ENCODE data around the gene BCR.

BCR gene

DNA sequence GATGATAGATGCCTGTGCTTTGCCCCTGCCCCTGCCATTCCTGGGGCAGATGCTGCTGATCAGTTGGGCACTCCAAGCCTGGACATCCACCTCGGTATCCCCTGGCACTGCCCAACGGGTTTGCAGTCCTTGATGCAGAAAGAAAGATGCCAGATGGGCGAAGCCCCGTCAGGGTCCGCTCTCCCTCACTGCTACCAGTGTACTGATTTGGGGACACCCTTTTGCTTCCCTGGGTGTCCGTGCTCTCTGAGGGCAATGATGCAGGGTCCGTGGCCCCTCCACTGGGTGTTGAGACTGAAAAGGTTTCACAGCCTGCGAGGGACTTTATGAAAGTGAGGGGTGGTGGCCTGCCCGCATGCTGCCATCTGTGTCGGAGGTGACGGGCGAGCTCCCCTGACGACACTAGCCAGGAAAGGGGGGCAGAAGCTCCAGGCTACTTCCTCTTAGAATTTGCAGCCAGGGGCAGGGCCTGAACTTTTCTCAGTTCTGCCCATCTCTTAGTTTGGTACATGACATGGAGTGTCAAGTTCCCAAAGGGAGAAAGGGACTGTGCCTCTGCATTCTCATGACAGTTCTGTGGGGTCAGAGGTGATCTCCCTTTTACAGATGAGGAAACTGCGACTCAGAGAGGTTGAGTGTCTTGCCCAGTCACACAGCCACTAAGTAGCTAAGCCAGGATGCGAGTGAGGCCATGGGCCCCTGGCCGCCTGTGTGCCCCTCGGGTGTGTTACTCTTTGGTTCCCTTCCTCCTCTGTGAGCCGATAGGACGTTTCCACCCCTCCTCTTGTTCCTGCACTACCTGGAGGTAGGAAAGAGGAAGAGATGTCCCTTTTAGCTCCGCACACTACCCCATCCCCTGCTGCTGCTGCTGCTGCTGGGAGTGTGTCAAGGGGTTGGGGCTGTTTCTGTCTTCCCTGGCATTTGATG, 96.6 kb downstream of the BCR start:
- TF ChIP-seq ZNF274 (IDR thresholded peaks at IDR 0.05; ENCODE audit: low read depth, low read length), result no peak
- no peak overlapping the region for H3K4me3 ChIP-seq (ENCODE audit: low read length)

DNA sequence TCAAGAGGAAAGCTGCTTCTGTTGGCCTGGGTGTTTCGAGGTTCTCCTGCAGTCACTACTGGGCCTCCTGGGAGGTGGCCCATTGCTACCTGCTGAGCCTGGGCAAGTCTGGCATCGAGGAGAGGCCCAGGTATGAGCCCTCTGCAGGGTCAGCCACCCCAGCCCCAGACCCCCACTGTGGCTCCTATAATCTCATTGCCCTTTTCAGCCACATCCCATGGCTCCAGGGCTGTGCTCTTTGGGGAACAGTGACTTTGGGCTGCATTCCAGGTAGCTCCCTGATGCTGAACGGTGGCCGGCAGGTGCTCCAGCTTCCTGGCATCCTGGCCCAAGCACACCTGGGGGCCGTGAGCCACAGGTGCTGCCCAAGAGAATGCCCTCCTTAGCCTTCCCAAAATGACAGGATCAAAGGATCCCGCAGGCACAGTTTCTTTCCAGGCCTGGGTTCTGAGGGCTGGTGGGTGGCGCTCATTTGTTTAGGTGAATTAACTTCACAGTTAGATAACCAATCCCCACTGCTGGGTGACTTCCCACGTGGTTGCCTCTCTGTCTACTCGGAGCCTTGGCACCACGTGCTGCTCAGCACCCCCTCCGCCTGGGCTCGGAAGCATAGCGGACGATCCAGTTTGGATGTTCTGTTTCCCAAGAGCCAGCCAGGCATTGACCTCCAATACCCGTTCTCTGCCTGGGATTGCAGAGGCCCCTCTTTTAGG, 97.4 kb downstream of the BCR start:
- TF ChIP-seq ZNF274 (IDR thresholded peaks at IDR 0.05; ENCODE audit: low read depth, low read length), result no peak
- no peak overlapping the region for H3K4me3 ChIP-seq (ENCODE audit: low read length)

DNA sequence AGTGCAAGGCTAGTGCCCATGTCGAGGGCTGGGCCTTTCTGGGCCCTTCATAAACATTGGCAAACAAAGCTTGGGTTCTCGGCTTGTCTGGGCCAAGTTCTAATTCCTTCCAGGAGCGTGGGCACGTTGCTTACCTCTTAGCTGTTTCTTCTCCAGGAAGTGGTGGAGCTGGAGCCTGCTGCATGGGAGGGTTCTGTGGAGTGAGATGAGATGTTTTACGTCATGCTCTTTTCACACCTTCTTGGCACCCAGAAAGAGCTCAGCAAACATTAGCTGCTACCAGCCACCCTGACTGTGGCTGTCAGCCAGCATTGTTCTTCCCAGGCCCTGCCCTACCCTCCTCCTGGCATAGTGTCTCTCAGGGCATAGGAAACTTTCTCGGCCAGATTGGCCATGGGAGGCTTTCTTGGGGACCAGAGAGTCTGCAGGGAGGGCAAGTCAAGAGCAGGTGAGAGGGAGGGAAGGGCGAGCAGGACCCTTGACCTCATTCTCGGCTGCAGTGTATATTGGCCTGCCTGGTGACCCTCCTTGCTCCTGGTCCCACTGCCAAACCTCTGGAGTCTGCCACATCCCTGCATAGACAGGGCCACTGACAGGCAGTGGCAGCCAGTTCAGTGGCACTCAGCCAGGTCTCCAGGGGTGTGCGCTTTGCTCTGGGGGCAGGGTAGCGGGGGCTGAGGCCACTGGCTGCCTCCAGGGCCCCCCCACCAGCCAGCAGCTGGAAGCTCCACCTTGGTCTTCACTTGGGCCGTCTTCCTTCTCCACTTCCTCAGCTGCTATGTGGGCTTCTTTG, 98.8 kb downstream of the BCR start:
- no peak for TF ChIP-seq ZNF274 (IDR thresholded peaks at IDR 0.05; ENCODE audit: low read depth, low read length)
- H3K4me3 ChIP-seq (ENCODE audit: low read length), result no peak overlapping the region

DNA sequence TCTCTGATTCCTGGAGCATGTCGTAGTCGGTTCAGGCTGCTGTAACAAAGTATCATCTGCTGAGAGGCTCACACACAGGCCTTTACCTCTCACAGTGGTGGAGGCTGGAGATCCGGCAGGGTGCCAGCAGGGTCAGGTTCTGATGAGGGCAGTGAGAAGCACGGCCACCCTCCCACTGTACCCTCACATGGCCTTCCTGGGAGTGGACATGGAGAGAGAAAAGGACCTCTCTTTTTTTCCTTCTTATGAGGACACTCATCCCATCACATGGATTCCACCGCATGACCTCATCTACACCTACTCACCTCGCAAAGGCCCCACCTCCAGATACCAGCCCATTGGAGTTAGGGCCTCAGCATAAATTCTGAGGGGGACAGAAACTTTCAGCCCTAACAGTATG, 99.5 kb downstream of the BCR start:
- no peak for TF ChIP-seq ZNF274 (IDR thresholded peaks at IDR 0.05; ENCODE audit: low read depth, low read length)
- no peak overlapping the region for H3K4me3 ChIP-seq (ENCODE audit: low read length)

DNA sequence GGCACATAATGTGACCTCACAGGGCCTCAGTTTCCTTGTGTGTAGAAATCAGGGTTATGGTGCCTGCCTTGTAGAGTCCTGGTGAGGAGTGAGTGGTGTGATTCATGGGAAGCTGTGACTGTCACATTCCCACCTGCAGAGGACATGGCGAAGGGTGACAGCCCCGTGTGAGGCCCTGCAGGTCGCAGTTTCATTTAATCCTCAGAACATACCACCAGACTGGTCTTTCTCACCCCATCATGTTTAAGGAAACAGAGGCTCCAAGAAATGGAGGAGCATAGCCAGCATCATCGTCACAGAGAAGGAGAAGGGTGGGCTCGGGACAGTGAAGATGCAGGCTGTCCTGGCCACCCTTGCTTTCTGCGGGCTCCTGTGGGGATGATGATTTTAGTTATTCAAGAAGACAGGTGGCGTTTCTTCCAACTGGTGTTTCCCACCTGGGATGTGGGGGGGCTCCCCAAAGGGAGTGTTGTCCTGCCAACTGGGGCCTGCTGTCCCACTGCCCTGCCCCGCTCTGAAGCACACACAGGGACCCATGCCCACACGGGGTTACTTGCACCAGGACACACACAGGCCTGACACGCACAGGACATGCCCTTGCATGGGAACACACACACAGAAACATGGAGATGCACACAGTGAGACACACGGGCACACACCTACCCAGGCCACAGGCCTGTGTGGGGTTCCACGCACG, 100.2 kb downstream of the BCR start:
- H3K4me3 ChIP-seq (ENCODE audit: low read length), result no peak overlapping the region
- no peak for TF ChIP-seq ZNF274 (IDR thresholded peaks at IDR 0.05; ENCODE audit: low read depth, low read length)

DNA sequence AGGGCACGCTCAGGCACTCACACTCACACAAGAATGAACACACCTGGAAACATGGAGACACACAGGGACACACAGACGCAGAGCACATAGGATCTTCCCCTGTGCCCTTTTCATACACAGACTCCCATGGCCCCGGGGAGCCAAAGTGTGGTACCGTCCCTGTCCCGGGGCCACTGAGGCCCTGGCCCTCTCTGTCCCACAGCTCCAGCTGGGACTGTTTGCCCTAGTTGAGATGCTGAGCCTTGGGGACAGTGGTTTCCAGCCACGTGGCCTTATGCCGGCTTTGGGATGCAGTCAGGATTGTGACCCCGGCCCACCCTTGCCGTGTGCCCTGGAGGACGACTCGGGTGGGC, 100.7 kb downstream of the BCR start:
- TF ChIP-seq ZNF274 (IDR thresholded peaks at IDR 0.05; ENCODE audit: low read depth, low read length), result no peak
- H3K4me3 ChIP-seq (ENCODE audit: low read length), result no peak overlapping the region

DNA sequence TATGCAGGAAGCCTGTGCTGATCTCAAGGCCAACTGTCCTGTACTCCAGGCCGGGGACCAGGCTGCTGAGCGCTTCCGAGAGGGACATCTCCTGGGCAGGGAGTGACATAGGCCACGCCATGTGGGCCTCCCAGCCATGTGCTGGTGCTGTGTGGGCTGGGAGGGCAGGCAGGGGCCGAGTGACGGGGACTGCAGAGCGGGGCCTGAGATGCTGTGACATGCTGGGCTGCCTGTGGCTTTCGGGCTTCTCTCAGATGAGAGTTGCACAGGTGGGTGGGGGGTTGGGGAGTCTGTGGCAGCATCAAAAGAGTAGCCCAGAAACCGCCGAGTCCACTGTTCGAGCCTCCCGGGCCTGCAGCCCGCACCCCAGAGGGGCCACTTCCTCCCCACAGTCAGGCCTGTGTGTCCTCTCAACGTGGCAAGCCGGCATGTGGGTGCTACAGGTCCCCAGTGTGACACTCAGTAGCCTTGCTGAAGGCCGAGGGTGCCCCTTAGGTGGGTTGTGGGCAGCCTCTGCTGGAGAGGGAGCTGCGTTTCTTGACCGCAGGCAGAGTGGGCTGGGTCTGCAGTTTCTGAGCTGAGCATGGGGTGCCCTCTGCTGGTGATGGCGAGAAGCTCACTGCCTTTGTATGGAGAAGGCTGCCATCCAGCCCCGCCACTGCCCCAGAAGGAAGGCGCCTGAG, 101.2 kb downstream of the BCR start:
- TF ChIP-seq ZNF274 (IDR thresholded peaks at IDR 0.05; ENCODE audit: low read depth, low read length), result no peak
- H3K4me3 ChIP-seq (ENCODE audit: low read length), result no peak overlapping the region

DNA sequence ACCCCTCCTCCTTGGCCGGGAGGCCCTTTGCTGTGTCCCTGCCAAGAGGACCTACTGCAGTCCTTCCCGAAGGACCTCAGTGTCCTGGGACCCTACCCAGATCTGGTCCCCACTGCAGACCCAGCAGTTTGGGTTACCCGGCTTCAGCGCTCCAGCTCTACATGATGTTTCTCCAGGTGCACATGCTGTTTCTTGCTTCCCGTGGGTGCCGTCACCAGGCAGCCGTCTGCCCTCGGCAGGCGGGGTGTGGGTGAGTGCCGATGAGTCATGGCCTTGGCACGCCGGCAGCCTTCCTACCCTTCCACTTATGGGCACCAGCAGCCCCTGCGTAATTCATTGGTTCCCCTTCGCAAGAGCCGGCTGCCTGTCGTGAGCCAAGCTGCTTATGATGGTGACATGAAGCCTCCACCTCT, 101.8 kb downstream of the BCR start:
- no peak for TF ChIP-seq ZNF274 (IDR thresholded peaks at IDR 0.05; ENCODE audit: low read depth, low read length)
- H3K4me3 ChIP-seq (ENCODE audit: low read length), result no peak overlapping the region

DNA sequence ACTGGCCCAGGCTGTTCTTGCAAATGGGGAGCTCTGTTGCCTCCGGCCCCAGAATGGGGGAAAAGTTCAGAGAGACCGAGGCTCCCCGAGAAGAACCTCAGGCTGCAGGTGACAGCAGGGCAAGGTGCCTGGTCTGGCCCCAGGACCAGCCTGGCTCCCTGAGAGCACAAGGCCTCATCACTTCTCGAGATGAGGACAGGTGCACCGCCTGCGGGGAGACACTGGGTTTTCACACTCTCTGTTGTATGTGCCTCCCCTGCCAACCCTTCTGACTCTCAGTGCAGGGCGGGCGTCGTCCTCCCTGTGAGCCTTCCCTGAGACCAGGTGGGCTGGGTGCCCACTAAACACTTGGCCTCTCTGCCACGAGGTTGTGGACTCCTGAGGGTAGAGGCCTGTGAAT, 102.2 kb downstream of the BCR start:
- no peak for TF ChIP-seq ZNF274 (IDR thresholded peaks at IDR 0.05; ENCODE audit: low read depth, low read length)
- H3K4me3 ChIP-seq (ENCODE audit: low read length), result no peak overlapping the region

DNA sequence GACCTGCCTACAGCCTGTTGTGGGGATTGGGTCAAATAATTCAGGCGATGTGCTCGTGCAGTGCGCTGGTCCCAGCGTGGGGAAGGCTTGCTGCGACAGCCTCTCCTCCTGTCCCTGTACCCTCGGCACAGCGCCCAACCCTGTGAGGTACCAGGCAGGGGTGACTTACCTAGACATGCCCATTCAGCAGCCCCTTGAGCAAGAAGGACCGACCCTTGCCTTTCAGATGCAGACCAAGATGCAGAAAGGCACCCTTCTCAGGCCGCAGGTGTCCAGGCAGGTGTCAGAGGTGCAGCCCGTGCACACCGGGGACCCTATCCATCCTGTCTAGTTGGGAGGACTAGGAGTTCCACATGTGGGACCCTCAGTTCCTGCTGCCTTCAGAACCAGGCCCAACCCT, 102.7 kb downstream of the BCR start:
- H3K4me3 ChIP-seq (ENCODE audit: low read length), result no peak overlapping the region
- no peak for TF ChIP-seq ZNF274 (IDR thresholded peaks at IDR 0.05; ENCODE audit: low read depth, low read length)

DNA sequence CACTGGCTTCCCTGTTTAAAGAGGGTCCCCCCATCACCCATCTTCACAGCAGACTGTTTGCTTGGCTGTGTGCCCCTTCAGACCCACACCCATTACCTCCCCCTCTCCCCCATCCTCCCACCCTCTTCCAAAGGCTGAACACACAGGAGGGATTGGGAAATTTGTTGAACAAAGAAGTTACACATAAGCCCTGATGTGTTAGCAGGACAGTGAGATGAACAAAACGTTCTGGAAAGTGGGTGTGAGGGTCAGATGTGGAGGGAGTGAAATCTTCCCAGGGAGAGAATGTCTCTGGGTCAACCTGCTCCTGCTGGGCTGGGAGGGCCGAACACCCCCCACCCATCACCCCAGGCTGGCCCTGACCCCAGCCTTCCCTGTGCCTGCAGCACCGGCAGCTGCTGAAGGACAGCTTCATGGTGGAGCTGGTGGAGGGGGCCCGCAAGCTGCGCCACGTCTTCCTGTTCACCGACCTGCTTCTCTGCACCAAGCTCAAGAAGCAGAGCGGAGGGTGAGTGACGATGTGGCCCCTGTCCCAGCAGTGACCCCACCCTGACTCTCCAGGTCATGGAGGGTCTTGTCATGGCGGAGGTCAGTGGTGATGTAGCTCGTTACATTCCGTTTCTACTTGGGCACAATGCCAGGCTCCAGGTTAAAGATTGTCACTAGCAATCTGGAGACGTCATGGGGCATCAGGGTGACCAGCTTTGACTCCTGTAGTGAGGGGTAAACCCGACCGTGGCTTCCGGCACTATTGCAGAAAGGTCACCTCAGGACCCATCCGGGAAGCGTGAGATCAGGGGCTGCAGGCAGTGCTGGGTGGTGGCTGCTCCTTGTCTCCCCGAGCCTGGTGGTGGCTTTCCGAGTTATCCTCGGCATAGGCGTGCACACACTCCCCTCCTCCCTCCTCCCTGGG, 103.5 kb downstream of the BCR start:
- no peak for TF ChIP-seq ZNF274 (IDR thresholded peaks at IDR 0.05; ENCODE audit: low read depth, low read length)
- no peak overlapping the region for H3K4me3 ChIP-seq (ENCODE audit: low read length)

DNA sequence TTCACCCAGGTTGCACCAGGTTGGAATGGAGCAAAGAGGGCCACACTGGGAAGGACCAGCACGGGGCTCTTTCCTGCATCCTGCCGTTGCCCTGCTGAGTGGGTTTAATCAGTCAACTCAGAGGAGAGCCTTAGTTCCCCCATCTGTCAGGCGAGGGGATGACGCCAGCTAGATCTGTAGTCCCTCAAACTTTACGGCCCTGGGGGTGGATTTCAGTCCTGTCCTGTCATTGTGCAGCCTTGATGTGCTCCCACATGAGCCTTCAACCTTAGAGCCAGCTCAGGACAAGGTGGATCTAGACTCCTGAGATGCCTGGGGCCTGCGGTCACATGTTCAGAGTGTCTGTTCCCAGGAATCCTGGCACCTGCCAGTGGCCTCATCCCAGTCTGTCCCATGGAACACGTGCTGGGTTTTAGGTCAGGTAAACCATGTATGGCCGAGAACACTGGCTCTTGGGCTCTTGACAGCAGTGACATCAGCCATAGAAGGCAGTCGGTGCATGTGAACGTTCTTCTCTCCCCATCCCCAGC, 104.3 kb downstream of the BCR start:
- H3K4me3 ChIP-seq (ENCODE audit: low read length), result no peak overlapping the region
- no peak for TF ChIP-seq ZNF274 (IDR thresholded peaks at IDR 0.05; ENCODE audit: low read depth, low read length)
